SJSA1 (cell line): ENCODE data around the gene TCF12. TPM values are rescaled to one million over a fixed set of nuclear protein-coding genes. Genes with fewer than 3 reads are reported as not detected.
"Not testable (repeated sequence)": the region's sequence is repeated elsewhere in the genome, so short reads cannot be mapped to it uniquely, and the experiment has no call there.

Source experiments
- DNase-seq, 2 experiments: peaks; one replicate each; pipeline ENCODE4 v3.0.0-alpha.2; 2015 to 2020; ENCODE audit warnings: low spot score in 2 of 2, low read depth in 1 of 2
- H3K27ac ChIP-seq: fragments of 250-450 bp; sonication (Bioruptor Pico); 2 replicates; pipeline ENCODE4 v1.5.1; 2020; ENCODE audit warnings: mild to moderate bottlenecking, moderate library complexity
- H3K27me3 ChIP-seq: fragments of 250-450 bp; sonication (Bioruptor Pico); replicated peaks from 2 replicates; pipeline ENCODE4 v1.5.1; 2020; ENCODE audit warnings: mild to moderate bottlenecking, moderate library complexity
- H3K36me3 ChIP-seq: fragments of 250-450 bp; sonication (Bioruptor Pico); 2 replicates; pipeline ENCODE4 v1.5.1; 2020; ENCODE audit warnings: mild to moderate bottlenecking
- H3K4me1 ChIP-seq: fragments of 250-450 bp; sonication (Bioruptor Pico); replicated peaks from 2 replicates; pipeline ENCODE4 v1.6.1; 2021; ENCODE audit warnings: mild to moderate bottlenecking
- H3K4me3 ChIP-seq: fragments of 250-450 bp; sonication (Bioruptor Pico); 2 replicates; pipeline ENCODE4 v1.5.1; 2020; ENCODE audit warnings: mild to moderate bottlenecking
- H3K9me3 ChIP-seq: fragments of 250-450 bp; sonication (Bioruptor Pico); replicated peaks from 2 replicates; pipeline ENCODE4 v1.5.1; 2020; ENCODE audit warnings: mild to moderate bottlenecking
- total RNA-seq: library from RNA; depleted of rRNA; stranded (reverse); fragments of >200 nt; shearing (Covaris generic); gene quantifications from 2 replicates; pipeline ENCODE4 v1.2.3, GENCODE V29; 2014

Gene TCF12
- total RNA-seq, 1 experiment from 2014 or later = 69.5 TPM

DNA sequence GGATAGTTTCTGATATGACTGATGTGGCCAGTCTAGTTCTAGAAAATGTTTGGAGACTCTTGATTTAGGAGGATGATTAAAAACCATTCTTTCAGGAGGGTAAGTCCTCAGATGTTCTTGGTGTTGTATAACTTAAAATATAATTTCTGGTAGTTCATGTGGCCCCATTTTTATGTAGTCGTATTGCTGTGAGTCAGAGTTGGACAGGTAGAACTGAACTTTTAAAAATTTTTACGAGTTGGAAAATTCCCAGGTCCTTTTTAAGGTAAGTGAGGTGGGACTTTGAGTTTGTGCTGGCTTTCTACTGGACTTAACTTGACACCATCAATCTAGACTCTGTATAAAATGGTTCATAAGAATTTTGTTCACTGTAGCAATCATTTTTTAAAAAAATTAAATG lies 92.3 kb downstream of the TCF12 start:
- Histone ChIP-seq H3K4me1 (no peaks in the 10 kb centered on the region), H3K4me3 (no peak overlapping the region), H3K27ac (no peak overlapping the region), H3K27me3 (no peaks in the 10 kb centered on the region), H3K36me3 (no peaks in the 10 kb centered on the region; the same call in 1 of the 2 replicates), H3K9me3 (no peaks in the 10 kb centered on the region)
- no peak for DNase-seq

DNA sequence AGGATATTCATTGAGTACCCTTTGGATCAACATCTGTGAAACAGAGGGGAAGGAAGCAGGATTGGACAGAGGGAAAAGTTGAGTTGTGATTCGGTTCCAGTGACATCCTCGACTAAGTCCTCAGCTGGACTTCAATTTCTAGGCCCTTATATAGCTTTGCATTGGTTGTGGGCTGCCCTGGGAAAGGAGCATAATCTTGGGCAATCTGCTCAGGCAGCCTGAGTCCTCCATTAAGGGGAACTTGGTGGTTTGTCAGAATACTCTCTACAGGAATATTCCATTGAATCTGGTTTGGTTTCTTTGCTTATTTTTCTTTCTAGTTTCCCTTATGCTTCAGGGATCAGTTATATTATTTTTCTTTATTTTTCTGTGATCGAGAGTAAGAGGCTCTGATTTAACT lies 94.1 kb downstream of the TCF12 start:
- no peak overlapping the region for H3K27ac ChIP-seq
- H3K36me3 ChIP-seq = peaks cover 2% of the 10 kb centered on the region; the same call in 1 of the 2 replicates
- no peaks in the 10 kb centered on the region for H3K9me3 ChIP-seq
- no peak overlapping the region for H3K4me3 ChIP-seq
- no peaks in the 10 kb centered on the region for H3K27me3 ChIP-seq
- H3K4me1 ChIP-seq = no peaks in the 10 kb centered on the region
- no peak for DNase-seq

DNA sequence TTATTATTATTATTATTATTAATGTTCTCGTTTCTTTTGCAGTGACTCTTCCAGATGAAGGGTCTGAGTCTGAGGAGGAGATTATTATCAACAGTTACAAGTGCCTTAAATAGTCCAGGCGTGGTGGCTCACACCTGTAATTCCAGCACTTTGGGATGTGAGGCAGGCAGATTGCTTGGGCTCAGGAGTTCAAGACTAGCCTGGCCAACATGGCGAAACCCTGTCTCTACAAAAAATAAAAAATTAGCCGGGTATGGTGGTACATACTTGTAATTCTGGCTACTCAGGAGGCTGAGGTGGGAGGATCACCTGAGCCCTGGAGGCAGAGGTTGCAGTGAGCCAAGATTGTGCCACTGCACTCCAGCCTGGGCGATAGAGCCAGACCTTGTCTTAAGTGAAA lies 96.5 kb downstream of the TCF12 start:
- not testable (repeated sequence) for H3K9me3 ChIP-seq, H3K36me3 ChIP-seq, H3K4me3 ChIP-seq, H3K27me3 ChIP-seq, H3K27ac ChIP-seq, DNase-seq, H3K4me1 ChIP-seq

DNA sequence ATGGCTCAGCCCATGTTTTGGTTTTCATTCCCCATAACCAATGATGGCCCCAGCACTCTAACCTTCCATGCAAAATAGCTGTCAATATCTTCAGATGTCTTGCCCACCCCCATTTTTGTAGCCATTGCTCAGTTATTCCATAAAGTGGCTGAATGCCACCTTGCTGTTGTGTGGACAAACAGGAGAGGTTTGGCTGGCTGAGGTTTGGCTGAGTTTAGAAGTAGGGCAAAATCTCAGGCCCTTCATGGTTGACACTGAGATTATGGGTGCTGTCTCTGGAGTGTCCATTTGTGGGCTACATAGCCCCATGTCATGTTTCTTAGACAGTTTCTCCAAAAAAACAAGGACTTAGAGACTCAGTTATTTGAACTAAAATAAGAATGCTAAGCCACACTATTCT lies 96.9 kb downstream of the TCF12 start:
- Histone ChIP-seq H3K9me3 (no peaks in the 10 kb centered on the region), H3K27ac (no peak overlapping the region), H3K27me3 (no peaks in the 10 kb centered on the region), H3K4me3 (no peak overlapping the region), H3K4me1 (no peaks in the 10 kb centered on the region; the same call in 1 of the 2 replicates), H3K36me3 (peaks cover 2% of the 10 kb centered on the region; the same call in 1 of the 2 replicates)
- no peak for DNase-seq

DNA sequence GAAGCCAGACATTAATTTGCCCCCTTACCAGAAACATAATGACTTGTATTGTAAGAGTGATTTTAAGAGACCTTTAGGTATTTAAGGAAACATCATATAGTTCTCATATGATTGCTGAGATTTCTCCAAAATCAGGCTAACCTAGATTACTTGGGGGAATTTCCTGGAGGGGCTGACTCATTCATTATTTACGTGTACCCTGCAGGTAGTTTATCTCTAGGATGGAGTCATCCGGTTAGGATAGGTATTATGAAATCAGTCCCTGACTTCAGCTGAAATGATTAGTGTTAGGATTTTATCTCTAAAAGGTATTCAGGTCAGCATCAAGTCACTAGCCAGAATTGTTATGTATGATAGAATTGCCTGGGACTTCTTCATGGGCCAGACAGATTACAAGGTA lies 97.5 kb downstream of the TCF12 start:
- no peak overlapping the region for H3K4me3 ChIP-seq
- no peaks in the 10 kb centered on the region for H3K27me3 ChIP-seq
- no peaks in the 10 kb centered on the region; the same call in 1 of the 2 replicates for H3K4me1 ChIP-seq
- DNase-seq = no peak
- H3K36me3 ChIP-seq = 0 out of 2 replicates have a peak, but pooled peaks cover 2% of the 10 kb centered on the region
- no peaks in the 10 kb centered on the region for H3K9me3 ChIP-seq
- no peak overlapping the region for H3K27ac ChIP-seq

DNA sequence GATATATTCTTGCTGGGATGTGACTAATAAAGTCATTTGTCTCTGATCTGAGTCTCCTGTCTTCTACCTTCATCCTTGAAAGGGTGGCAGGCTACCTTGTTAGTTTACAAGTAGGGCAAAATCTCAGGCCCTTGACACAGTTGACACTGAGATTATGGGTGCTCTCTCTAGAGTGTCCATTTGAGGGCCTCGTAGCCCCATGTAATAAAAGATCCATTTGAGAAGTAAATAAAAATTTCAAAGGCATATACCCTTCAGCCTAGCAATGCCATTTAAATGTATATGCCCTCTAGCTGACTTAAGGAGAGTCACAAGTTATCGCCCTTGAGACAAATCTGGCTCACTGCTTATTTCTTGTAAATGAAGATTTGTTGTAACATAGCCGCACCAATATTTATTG lies 98.6 kb downstream of the TCF12 start:
- no peaks in the 10 kb centered on the region for H3K27me3 ChIP-seq
- no peaks in the 10 kb centered on the region; the same call in 1 of the 2 replicates for H3K4me1 ChIP-seq
- H3K36me3 ChIP-seq = 0 out of 2 replicates have a peak, but pooled peaks cover 2% of the 10 kb centered on the region
- H3K4me3 ChIP-seq = no peak overlapping the region
- DNase-seq = peak in 1 of 2 experiments; percentile 15
- H3K9me3 ChIP-seq = no peaks in the 10 kb centered on the region
- H3K27ac ChIP-seq = no peak overlapping the region

DNA sequence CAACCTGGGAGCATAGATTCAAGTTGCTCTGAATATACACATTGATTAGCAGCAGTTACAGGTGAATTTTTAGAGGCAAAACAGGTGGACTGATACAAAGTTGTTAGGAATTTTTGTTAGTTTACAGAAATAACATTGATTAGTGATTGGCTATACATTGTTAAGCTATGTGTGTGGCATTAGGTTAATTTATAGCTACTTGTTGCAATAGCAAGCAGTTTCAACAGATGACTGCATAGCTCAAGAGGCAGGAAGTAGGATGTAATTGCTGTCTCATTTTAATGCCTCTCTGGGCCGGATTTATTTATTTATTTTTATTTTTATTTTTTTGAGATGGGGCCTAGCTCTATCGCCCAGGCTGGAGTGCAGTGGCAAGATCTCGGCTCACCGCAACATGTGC lies 99.7 kb downstream of the TCF12 start:
- Histone ChIP-seq H3K27me3 (no peaks in the 10 kb centered on the region), H3K36me3 (peaks cover 2% of the 10 kb centered on the region; the same call in 1 of the 2 replicates), H3K9me3 (no peaks in the 10 kb centered on the region), H3K4me1 (no peaks in the 10 kb centered on the region; the same call in 1 of the 2 replicates), H3K4me3 (no peak overlapping the region), H3K27ac (no peak overlapping the region)
- no peak for DNase-seq

DNA sequence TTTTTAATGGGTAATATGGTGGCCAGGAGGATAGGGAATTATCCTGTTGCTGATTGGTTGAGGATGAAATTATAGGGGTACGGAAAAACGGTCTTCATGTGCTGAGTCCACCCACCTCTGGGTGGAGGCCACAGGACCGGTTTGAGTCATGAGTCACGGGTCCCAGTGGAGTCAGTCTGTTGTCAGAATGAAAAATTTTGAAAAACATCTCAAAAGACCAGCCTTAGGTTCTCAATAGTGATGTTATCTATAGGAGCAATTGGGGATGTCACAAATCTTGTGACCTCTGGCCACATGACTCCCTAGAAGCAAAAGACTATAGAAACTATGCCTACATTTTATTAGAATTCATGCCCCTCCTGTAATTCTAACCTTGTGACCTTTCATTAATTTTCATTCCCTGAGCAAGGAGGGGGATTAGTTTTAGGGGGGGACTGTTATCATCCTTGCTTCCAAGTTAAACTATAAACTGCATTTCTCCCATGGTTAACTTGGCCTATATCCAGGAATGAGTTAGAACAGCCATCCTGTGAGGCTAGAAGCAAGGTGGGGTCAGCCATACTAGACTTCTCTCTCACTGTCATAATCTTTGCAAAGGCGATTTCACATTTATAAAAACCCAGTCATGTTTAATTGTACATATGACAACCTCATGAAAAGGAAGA lies 101.2 kb downstream of the TCF12 start:
- Histone ChIP-seq H3K4me1 (no peaks in the 10 kb centered on the region; the same call in 1 of the 2 replicates), H3K27me3 (no peaks in the 10 kb centered on the region), H3K4me3 (no peak overlapping the region), H3K9me3 (no peaks in the 10 kb centered on the region), H3K27ac (no peak overlapping the region), H3K36me3 (peaks cover 2% of the 10 kb centered on the region; the same call in 1 of the 2 replicates)
- no peak for DNase-seq

DNA sequence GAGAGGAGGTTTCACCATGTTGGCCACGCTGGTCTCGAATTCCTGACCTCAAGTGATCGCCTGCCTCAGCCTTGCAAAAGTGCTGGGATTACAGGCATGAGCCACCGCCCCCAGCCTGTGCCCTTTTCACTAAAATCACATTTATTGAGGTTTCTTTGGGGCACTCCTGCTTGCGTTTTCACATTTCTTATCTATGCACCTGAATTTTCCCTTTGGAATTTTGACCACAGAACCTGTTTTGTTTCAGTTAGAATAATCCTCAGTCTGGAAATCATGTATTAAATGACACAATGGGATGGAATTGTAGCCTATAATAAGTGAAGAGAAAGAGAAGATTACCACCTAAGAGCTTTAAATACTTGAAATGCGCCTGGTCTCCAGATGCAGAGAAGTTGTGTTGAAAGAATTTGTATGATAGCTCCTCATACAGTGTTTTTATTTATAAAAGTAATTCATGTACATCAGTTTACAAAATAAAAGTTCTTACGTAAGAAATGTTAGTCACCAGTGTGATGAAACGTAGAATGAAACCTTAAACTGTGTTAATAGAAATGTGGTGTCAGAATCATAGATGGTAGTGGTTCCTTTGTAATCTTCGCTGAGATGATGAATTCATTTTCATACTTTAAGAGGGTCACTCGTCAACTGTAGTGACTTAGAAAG lies 107.0 kb downstream of the TCF12 start:
- peaks cover 14% of the 10 kb centered on the region for H3K4me1 ChIP-seq
- no peak for DNase-seq
- no peak overlapping the region for H3K27ac ChIP-seq
- H3K9me3 ChIP-seq = no peaks in the 10 kb centered on the region
- no peaks in the 10 kb centered on the region for H3K27me3 ChIP-seq
- H3K36me3 ChIP-seq = no peaks in the 10 kb centered on the region; the same call in 1 of the 2 replicates
- H3K4me3 ChIP-seq = no peak overlapping the region

DNA sequence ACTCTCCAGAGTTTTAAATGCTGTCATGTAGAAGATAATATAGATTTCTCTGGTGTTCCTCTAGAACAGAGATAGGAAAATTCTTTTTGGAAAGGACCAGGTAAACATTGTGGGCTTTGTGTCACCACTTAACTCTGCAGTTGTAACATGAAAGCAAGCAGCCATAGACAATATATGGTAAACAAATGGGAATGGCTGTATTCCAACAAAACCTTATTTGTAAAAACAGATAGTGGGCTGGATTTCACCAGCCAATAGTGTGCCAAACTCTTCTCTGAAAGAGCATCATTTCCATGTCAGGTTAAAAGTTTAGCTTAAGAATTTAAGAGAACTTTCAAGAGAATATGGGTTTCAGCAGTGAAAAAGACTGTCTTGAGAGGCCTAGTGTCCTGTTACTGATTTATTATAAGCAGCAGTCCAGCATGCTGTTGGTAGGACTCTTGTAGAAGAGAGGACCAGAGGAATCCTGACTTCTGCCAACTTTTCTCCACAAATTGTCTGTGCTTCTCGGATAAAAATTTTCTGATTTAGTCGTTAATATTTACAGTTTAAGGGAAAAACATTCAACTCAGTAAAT lies 107.7 kb downstream of the TCF12 start:
- Histone ChIP-seq H3K27me3 (no peaks in the 10 kb centered on the region), H3K27ac (no peak overlapping the region), H3K4me3 (no peak overlapping the region), H3K36me3 (no peaks in the 10 kb centered on the region; the same call in 1 of the 2 replicates), H3K4me1 (peaks cover 19% of the 10 kb centered on the region), H3K9me3 (no peaks in the 10 kb centered on the region)
- no peak for DNase-seq

DNA sequence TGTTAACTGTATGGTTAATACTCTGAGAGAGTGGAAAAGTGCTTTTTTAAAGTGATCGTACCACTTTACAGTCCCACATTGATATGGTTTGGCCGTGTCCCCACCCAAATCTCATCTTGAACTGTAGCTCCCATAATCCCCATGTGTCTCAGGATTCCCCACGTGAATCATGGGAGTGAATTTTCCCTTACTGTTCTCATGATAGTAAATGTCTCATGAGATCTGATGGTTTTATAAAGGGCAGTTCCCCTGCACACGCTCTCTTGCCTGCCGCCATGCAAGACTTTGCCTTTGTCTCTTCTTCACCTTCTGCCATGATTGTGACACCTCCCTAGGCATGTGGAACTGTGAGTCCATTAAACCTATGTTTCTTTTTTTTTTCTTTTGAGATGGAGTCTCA lies 109.2 kb downstream of the TCF12 start:
- no peak overlapping the region for H3K4me3 ChIP-seq
- no peaks in the 10 kb centered on the region for H3K9me3 ChIP-seq
- no peaks in the 10 kb centered on the region; the same call in 1 of the 2 replicates for H3K36me3 ChIP-seq
- H3K4me1 ChIP-seq = peaks cover 25% of the 10 kb centered on the region
- no peaks in the 10 kb centered on the region for H3K27me3 ChIP-seq
- no peak for DNase-seq
- H3K27ac ChIP-seq = no peak overlapping the region

DNA sequence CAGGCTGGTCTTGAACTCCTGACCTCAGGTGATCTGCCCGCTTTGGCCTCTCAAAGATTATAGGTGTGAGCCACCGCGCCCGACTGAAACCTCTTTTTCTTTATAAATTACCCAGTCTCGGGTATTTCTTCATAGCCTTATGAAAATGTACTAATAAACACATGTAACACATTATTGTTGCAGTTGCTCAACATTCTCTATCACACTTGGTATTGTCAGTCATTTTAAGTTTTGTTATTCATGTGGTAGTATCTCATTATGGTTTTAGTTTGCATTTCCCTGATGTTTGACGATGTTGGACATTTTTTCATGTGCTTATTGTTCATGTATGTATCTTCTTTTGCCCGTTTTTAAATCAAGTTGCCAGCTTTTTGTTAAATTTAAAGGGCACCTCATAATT lies 109.7 kb downstream of the TCF12 start:
- Histone ChIP-seq H3K4me3 (no peak overlapping the region), H3K4me1 (peaks cover 25% of the 10 kb centered on the region), H3K36me3 (no peaks in the 10 kb centered on the region; the same call in 1 of the 2 replicates), H3K27me3 (no peaks in the 10 kb centered on the region), H3K9me3 (no peaks in the 10 kb centered on the region), H3K27ac (no peak overlapping the region)
- DNase-seq = no peak

DNA sequence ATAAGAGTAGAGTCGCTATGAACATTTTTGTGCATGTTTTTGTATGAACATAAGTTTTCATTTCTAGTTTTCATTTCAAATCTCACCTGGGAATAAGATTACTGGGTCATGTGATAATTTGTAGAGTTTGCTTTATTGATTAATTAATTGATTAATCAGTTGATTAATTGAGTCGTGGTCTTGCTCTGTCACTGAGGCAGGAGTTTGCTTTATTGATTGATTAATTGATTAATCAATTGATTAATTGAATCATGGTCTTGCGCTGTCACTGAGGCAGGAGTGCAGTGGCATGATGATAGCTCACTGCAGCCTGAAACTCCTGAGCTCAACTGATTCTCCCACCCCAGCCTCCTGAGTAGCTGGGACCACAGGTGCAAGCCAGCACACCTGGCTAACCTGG lies 111.6 kb downstream of the TCF12 start:
- no peak for DNase-seq
- Histone ChIP-seq H3K36me3 (no peaks in the 10 kb centered on the region), H3K4me1 (peaks cover 25% of the 10 kb centered on the region), H3K27ac (no peak overlapping the region), H3K4me3 (no peak overlapping the region), H3K9me3 (no peaks in the 10 kb centered on the region), H3K27me3 (no peaks in the 10 kb centered on the region)

DNA sequence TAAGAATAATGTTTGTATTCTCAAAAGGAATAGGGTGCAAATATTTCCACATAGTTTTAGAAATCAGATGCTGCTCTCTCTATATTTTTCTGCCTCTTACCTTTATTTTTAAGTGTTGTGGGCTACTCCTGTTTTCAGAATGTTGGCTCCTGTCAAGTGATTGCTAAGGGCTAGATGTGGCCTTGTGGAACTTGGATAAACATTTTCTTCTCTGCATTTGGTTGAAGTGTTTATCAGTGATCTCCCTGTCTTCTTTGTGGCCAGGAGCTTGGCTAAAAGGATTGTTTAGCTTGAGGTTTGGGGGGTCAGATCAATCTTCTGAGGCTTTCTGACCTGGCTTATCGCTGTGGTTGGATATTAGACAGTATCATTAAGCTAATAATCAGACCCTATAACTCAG lies 112.6 kb downstream of the TCF12 start:
- no peaks in the 10 kb centered on the region for H3K27me3 ChIP-seq
- H3K9me3 ChIP-seq = no peaks in the 10 kb centered on the region
- H3K4me1 ChIP-seq = peaks cover 14% of the 10 kb centered on the region
- H3K4me3 ChIP-seq = no peak overlapping the region
- no peak overlapping the region for H3K27ac ChIP-seq
- DNase-seq = no peak
- H3K36me3 ChIP-seq = no peaks in the 10 kb centered on the region
